NCI-H1930 (cell line): ENCODE data around the gene DTX4.

Experiments used
- DNase-seq, 2 experiments: peaks; one replicate each; lab custom pipeline; 2025; lab: John Stamatoyannopoulos, UW

The DTX4 gene

GRCh38 chr11:59192446-59193020 is 20.6 kb downstream of the DTX4 start:
- no peak for DNase-seq

- no peak for DNase-seq
These were observed 21.7 kb downstream of the DTX4 start for GRCh38 chr11:59193587-59194130.

- DNase-seq: no peak
These were observed 23.7 kb downstream of the DTX4 start for GRCh38 chr11:59195586-59195985.

- DNase-seq: no peak
These were observed 24.8 kb downstream of the DTX4 start for GRCh38 chr11:59196777-59197176.

- no peak for DNase-seq
These were observed 26.1 kb downstream of the DTX4 start for GRCh38 chr11:59197991-59198390.

- no peak for DNase-seq
These were observed 26.8 kb downstream of the DTX4 start for GRCh38 chr11:59198726-59199125.

GRCh38 chr11:59199546-59200422 is 27.9 kb downstream of the DTX4 start:
- DNase-seq: no peak

- DNase-seq: no peak
These were observed 28.5 kb downstream of the DTX4 start for GRCh38 chr11:59200423-59200746.

GRCh38 chr11:59201353-59201752 is 29.4 kb downstream of the DTX4 start:
- no peak for DNase-seq

GRCh38 chr11:59204746-59205145 is 32.8 kb downstream of the DTX4 start:
- no peak for DNase-seq

- no peak for DNase-seq
These were observed 33.7 kb downstream of the DTX4 start for GRCh38 chr11:59205648-59206047.

GRCh38 chr11:59206635-59207034 is 34.7 kb downstream of the DTX4 start:
- peak; percentile 36 to 57 for DNase-seq

- DNase-seq: peak; percentile 4 to 9
These were observed 36.1 kb downstream of the DTX4 start for GRCh38 chr11:59207988-59208451.

- no peak for DNase-seq
These were observed 37.0 kb downstream of the DTX4 start for GRCh38 chr11:59208956-59209355.

GRCh38 chr11:59212222-59212621 is 40.3 kb downstream of the DTX4 start:
- DNase-seq: no peak

GRCh38 chr11:59212744-59213631 is 41.1 kb downstream of the DTX4 start, which contains the start of gene MPEG1:
Gene MPEG1, minus strand, starts transcription at chr11:59212927. Its CDS starts 62 bp downstream, at chr11:59212865.
- no peak for DNase-seq

GRCh38 chr11:59214141-59214893 is 42.4 kb downstream of the DTX4 start:
- DNase-seq: no peak

- no peak for DNase-seq
These were observed 45.0 kb downstream of the DTX4 start for GRCh38 chr11:59216641-59217564.

GRCh38 chr11:59218319-59218718 is 46.4 kb downstream of the DTX4 start:
- no peak for DNase-seq

- DNase-seq: no peak
These were observed 47.0 kb downstream of the DTX4 start for GRCh38 chr11:59218893-59219292.
